ENCODE results near the gene RAB3GAP2. TPM values are rescaled to one million over a fixed set of nuclear protein-coding genes. Genes with fewer than 3 reads are reported as not detected.
"Not testable (repeated sequence)": the region's sequence is repeated elsewhere in the genome, so short reads cannot be mapped to it uniquely, and the experiment has no call there.

Gene RAB3GAP2
- total RNA-seq, 1 donor from 2014 or later = 23.9 TPM

DNA sequence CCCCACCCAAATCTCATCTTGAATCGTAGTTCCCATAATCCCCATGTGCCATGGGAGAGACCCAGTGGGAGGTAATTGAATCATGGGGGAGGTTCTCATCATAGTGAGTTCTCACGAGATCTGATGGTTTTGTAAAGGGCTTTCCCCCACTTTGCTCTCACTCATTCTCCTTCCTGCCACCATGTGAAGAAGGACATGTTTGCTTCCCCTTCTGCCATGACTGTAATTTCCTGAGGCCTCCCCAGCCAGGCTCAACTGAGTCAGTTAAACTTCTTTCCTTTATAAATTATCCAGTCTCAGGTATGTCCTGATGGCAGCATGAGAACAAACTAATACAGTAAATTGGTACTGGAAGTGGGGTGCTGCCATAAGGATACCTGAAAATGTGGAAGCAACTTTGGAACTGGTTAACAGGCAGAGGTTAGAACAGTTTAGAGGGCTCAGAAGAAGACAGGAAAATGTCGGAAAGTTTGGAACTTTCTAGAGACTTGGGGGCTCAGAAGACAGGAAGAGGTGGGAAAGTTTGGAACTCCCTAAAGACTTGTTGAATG is 23.5 kb downstream of the RAB3GAP2 start:
- ATAC-seq (ENCODE audit: poor library complexity); DNase-seq; intact Hi-C loops (cut with DNase I): not testable (repeated sequence)

DNA sequence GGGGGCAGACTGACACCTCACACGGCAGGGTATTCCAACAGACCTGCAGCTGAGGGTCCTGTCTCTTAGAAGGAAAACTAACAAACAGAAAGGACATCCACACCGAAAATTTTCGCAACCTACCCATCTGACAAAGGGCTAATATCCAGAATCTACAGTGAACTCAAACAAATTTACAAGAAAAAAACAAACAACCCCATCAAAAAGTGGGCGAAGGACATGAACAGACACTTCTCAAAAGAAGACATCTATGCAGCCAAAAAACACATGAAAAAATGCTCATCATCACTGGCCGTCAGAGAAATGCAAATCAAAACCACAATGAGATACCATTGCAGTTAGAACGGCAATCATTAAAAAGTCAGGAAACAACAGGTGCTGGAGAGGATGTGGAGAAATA is 26.4 kb downstream of the RAB3GAP2 start:
- ATAC-seq (ENCODE audit: poor library complexity); DNase-seq; intact Hi-C loops (cut with DNase I): not testable (repeated sequence)

DNA sequence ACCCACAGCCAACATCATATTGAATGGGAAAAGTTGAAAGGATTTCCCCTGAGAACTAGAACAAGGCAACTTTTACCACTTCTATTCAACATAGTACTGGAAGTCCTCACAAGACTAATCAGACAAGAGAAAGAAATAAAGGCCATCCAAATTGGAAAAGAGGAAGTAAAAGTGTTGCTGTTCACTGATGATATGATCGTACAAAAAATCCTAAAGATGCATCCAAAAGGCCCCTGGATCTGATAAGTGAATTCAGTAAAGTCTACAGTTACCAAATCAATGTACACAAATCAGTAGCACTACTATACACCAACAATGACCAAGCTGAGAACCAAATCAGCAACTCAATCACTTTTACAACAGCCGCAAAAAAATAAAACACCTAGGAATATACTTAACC is 28.3 kb downstream of the RAB3GAP2 start:
- intact Hi-C loops (cut with DNase I) = no loop called here
- DNase-seq = no peak

DNA sequence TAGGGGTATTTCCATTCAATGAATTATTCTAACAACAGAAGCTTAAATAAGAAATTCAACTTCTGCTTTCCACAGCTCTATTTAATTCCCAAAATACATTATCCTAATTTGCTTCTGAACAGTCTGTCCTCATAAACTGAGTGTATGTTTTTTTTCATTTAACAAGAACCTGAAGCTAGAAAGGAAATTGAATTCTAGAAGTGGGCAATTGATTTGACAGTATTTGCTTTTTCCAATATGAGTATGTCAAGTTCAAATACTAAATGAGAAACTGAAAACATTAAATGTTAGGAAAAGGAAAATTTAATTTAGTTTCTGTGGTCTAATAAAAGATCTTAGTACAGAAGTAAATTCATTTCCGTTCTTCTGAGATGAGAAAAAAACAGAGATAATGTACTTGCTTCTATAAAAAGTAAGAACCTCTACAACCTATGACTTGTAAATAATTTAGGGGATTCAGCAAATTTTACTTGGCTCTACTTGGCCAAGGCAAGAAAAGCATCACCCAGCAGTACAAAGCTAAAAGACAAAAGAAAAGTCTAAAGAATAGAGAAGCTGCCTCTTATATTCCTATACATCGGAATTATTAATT is 31.1 kb downstream of the RAB3GAP2 start:
- intact Hi-C loops (cut with DNase I) = no loop called here
- DNase-seq (no peak), ATAC-seq (ENCODE audit: poor library complexity) (no peak)

More for the DNA sequence above, 28.3 kb downstream of the RAB3GAP2 start:
- no peak for ATAC-seq (ENCODE audit: poor library complexity)

DNA sequence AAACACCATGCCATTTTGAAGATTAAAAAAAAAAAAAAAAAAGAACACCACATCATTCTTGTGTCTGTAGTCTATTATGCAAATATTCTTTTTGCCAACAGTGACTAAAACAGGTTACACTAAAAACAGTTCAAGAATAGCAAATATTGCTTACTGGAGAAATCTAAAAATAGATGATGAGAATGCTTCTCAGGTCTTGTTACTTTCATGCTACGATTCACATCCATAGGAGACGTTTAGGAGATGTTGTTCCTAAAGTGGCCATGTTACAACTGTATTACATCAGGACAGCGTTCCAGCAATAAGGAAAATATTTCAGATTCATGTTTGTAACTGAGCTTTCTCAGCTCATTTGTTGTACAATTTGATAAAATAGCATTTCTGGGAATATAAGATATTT is 32.3 kb downstream of the RAB3GAP2 start:
- ATAC-seq (ENCODE audit: poor library complexity) (no peak), DNase-seq (no peak)
- intact Hi-C loops (cut with DNase I) = no loop called here

DNA sequence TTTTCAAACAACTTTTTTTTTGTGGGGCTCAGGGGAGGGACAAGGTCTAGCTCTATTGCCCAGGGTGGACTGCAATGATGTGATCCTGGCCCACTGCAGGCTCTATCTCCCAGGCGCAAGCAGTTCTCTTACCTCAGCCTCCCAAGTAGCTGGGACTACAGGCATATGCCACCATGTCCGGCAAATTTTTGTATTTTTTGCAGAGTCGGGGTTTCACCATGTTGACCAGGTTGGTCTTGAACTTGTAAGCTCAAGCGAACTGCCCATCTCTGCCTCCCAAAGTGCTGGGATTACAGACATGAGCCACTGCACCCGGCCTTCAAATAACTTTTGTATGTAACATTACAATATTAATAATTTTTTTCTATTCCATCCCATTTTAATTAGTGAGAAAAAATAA is 33.0 kb downstream of the RAB3GAP2 start:
- DNase-seq (no peak), ATAC-seq (ENCODE audit: poor library complexity) (no peak)
- intact Hi-C loops (cut with DNase I) = no loop called here

GRCh38 chr1:220236278-220236677 is 36.0 kb downstream of the RAB3GAP2 start:
- intact Hi-C loops (cut with DNase I); DNase-seq; ATAC-seq (ENCODE audit: poor library complexity): not testable (repeated sequence)

- ATAC-seq (ENCODE audit: poor library complexity) = no peak
These were observed 36.8 kb downstream of the RAB3GAP2 start for GRCh38 chr1:220235462-220235861.

DNA sequence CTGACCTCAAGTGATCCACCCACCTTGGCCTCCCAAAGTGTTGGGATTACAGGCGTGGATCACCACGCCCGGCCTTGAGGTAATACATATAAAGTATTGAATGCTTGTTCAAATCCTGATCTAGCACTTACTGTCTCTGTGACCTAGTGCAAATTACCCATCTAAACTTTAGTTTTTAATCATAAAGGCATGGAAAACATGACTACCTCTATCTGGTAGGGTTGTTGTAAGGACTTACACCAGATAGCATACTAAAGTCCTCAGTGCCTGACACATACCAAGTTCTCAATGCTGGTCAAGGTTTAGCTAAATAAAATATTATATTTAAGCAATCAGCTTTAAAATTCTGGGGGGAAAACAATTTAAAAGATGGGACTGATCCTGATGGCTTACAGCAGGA is 38.3 kb downstream of the RAB3GAP2 start:
- intact Hi-C loops (cut with DNase I) = no loop called here
- DNase-seq (no peak), ATAC-seq (ENCODE audit: poor library complexity) (no peak)

More at GRCh38 chr1:220235462-220235861, 36.8 kb downstream of the RAB3GAP2 start:
- DNase-seq = no peak
- intact Hi-C loops (cut with DNase I) = no loop called here

DNA sequence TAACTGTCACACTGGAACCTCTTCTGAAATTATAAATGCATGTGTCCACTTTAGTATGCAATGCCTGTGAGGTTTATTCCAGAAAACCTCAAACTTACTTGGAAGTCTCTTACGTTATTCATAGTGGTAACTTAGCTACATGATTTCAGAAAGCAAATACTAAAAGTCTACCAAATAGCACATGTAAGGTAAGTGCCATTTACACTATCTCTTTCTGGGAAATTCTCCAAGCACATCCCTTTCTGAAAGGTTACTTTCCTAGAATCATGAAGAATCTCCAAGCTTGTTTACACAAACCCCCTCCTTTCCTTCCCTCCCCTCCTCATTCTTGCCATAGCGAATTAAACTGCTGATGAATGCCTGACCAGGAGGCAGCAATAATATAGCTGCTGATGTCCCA is 42.5 kb downstream of the RAB3GAP2 start:
- ATAC-seq (ENCODE audit: poor library complexity) (no peak), DNase-seq (no peak)
- intact Hi-C loops (cut with DNase I) = no loop called here

DNA sequence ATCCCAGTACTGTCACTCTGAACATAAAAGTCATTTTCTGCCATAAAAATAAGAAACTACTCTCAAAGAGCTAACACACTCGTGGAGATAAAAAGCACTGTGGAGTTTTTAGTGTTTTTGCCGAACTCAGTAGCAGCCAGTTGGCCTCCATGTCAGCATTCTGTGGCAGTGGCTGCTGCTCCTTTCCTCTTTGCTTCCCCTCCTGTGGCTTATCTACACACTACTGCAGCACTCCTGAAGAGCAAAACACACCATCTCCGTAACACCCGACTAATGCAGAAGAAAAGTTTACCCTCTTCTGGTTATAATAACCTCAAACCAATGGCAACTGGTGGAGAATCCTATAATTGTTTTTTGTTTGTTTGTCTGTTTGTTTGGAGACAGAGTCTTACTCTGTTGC is 44.9 kb downstream of the RAB3GAP2 start:
- ATAC-seq (ENCODE audit: poor library complexity) (peak; percentile 60), DNase-seq (no peak)

GRCh38 chr1:220226752-220227151 is 45.5 kb downstream of the RAB3GAP2 start:
- ATAC-seq (ENCODE audit: poor library complexity) (no peak), DNase-seq (no peak)
- intact Hi-C loops (cut with DNase I) = no loop called here

More for the DNA sequence above, 44.9 kb downstream of the RAB3GAP2 start:
- intact Hi-C loops (cut with DNase I) = no loop called here

GRCh38 chr1:220225957-220226356 is 46.3 kb downstream of the RAB3GAP2 start:
- ATAC-seq (ENCODE audit: poor library complexity) = no peak
- DNase-seq = no peak
- intact Hi-C loops (cut with DNase I) = no loop called here

DNA sequence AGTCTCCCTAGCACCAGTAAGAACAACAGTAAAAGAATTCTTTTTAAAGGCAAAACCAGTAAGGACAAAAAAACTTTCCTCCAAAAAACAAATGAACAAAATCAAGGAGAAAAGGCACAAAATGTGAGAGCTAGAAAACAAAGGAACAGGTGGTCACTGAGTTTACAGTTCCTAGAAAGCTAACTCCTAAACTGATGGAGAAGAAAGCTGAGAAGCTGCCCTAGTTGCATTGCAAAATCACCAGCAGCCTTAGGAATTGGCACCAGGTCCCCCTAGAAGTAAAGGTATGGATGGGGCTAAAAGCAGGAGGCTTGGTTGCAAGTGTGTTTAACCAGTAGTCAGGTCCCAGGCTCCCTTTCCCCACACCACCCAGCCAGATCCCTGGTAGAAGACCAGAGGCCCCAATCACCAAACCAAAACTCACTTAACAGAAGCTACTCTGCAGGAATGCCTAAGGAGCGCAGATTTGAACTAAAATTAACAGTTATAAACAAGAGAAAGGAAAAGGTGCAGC is 47.6 kb downstream of the RAB3GAP2 start:
- no peak for ATAC-seq (ENCODE audit: poor library complexity)
- intact Hi-C loops (cut with DNase I) = no loop called here
- DNase-seq = no peak

DNA sequence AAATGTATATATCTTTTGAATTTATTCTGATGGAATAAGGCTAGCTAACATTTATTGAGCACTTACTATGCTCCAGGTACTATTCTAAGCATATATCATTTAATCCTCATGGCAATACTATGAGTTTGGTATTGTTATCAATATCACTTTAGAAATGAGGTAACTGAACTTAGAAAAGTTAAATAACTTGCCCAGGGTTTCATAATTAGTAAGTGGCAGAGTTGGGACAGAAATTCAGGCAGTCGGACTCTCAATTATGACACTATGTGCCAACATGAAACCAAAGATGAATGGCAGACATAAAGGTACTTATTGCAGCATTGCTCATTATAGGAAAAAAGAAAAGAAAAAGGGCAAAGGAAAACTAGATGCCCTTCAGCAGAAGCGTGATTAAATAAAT is 48.2 kb downstream of the RAB3GAP2 start:
- no peak for ATAC-seq (ENCODE audit: poor library complexity)
- DNase-seq = no peak
- intact Hi-C loops (cut with DNase I) = no loop called here

DNA sequence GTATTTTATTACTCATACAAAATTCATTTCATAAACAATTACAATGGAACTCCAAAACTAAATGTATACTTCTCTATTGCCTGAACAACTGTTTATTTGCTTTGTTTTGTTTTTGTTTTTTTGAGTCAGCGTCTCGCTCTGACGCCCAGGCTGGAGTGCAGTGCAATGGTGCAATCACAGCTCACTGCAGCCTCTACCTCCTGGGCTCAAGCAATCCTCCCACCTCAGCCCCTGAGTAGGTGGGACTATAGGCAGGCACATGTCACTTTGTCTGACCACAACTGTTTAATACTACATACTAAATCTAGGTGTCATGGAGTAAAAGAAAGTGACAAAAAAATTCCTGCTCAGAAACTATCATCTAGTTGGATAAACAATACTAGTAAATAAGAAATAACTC is 49.3 kb downstream of the RAB3GAP2 start:
- no peak for ATAC-seq (ENCODE audit: poor library complexity)
- intact Hi-C loops (cut with DNase I) = no loop called here
- no peak for DNase-seq

DNA sequence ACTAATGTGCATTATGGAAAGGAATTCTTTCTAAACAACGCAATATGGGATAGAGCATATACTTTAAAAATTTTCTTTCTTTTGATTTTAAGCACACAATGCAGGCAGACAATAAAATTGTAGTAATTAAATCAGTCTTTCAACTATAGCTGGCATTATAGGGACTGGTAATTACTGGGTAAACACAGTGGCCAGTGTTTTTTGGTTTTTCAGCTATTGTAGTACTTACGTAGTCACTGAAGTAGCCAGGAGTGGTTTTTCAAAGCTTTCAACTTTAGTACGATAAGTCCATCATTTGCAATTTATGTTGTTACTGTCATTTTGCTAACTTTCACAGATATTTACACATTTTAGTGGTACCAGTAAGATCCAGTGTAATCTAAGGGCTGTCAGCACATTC is 50.6 kb downstream of the RAB3GAP2 start:
- ATAC-seq (ENCODE audit: poor library complexity) = no peak
- intact Hi-C loops (cut with DNase I) = no loop called here
- no peak for DNase-seq

DNA sequence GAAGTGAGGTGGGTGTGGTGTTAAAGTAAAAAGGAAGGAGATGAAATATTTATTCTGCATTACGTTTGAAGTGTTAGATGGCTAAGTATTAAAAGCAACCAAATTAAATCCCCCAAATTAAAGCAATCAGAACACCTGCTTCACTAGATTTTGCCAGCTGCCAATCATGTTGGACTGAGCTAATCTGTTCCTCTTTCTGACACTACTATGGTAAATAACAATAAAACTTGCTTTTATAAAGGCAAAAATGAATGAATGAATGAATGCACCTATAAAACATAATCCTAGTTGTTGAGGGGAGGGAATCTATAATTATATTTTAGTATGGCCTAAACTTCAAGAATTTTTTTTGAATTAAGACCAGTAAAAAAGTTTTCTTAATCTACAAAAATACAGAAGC is 51.0 kb downstream of the RAB3GAP2 start:
- intact Hi-C loops (cut with DNase I) = no loop called here
- ATAC-seq (ENCODE audit: poor library complexity) = no peak
- no peak for DNase-seq

DNA sequence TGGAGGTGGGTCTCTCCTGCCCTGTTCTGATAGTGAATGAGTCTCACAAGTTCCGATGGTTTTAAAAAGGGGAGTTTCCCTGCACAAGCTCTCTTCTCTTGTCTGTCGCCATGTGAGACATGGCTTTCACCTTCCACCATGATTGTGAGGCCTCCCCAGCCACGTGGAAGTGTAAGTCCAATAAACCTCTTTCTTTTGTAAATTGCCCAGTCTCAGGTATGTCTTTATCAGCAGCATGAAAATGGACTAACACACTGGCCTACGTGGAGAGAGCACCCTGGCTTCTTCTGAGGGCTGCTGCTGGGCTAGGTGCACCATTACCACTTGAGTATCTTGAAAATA is 51.6 kb downstream of the RAB3GAP2 start:
- intact Hi-C loops (cut with DNase I); ATAC-seq (ENCODE audit: poor library complexity); DNase-seq: not testable (repeated sequence)

DNA sequence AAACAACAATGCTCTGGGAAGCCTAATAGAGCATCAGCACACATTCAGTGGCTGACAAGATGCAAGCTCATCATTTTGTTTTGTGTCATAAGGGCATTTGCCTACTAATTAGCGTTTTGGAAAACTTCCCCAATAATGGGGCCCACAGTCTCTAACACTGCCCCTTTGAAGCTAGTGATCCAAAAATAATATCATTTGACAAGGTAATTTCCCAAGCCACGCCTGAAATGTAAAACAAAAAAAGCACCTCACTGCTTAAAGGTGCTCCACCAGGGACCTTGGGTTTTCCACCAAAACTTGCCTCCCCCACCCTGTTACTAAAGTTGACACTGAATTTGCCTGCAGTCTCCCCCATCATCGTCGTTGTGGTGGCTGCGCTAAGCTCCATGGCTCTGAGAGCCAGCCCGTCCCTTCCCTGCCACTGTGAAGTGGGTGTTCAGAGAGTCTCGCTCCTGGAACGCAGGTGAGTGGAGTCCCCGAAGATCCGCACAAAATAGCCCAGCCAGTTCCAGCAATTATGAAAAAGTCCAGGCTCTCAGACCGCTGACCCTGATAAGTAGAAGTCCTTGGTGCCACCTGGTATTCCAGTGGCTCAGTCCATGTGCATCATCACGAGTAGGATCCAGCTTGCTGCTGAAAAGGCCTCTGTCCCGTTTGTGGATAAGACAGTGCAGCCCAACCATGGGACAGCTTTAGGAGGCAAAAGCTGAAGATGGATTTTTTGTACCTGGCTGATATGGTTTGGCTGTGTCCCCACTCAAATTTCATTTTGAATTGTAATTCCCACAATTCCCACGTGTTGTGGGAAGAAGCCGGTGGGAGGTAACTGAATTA is 52.2 kb downstream of the RAB3GAP2 start:
- intact Hi-C loops (cut with DNase I) = no loop called here
- ATAC-seq (ENCODE audit: poor library complexity) = no peak

More for the DNA sequence above, 52.2 kb downstream of the RAB3GAP2 start:
- DNase-seq = no peak
